H9 (cell line): ENCODE measurements around the gene NR3C2. TPM values are rescaled to one million over a fixed set of nuclear protein-coding genes. Genes with fewer than 3 reads are reported as not detected.

Experiments
- DNase-seq: peaks from one replicate; pipeline ENCODE4 v3.0.0-alpha.2; 2017
- H2AFZ ChIP-seq: one replicate; pipeline ENCODE4 v1.6.1; 2013; ENCODE audit warnings: mild to moderate bottlenecking, low read length, control low read depth, moderate library complexity
- H2AK5ac ChIP-seq: 2 replicates; pipeline ENCODE4 v1.6.1; 2013; ENCODE audit warnings: low read length, control low read depth, mixed read lengths; ENCODE audit not compliant: insufficient read length
- H2BK120ac ChIP-seq: one replicate; pipeline ENCODE4 v1.6.1; 2013; ENCODE audit warnings: low read depth, mild to moderate bottlenecking, low read length, control low read depth, inconsistent platforms; ENCODE audit not compliant: poor library complexity, severe bottlenecking
- H2BK12ac ChIP-seq: 2 replicates; pipeline ENCODE4 v1.6.1; 2013; ENCODE audit warnings: low read length, control low read depth, mixed read lengths, low read depth; ENCODE audit not compliant: insufficient read length
- H2BK15ac ChIP-seq: 2 replicates; pipeline ENCODE4 v1.6.1; 2013; ENCODE audit warnings: low read depth, low read length, control low read depth
- H2BK20ac ChIP-seq: one replicate; pipeline ENCODE4 v1.6.1; 2013; ENCODE audit warnings: low read depth, mild to moderate bottlenecking, low read length, control low read depth, inconsistent platforms; ENCODE audit not compliant: poor library complexity, severe bottlenecking
- H2BK5ac ChIP-seq: 2 replicates; pipeline ENCODE4 v1.6.1; 2013; ENCODE audit warnings: low read length, control low read depth, mixed read lengths; ENCODE audit not compliant: insufficient read length
- H3K14ac ChIP-seq: 2 replicates; pipeline ENCODE4 v1.6.1; 2013; ENCODE audit warnings: low read length, control low read depth; ENCODE audit not compliant: insufficient read depth
- H3K18ac ChIP-seq: 2 replicates; pipeline ENCODE4 v1.6.1; 2013; ENCODE audit warnings: low read depth, mild to moderate bottlenecking, mixed read lengths, low read length, control low read depth; ENCODE audit not compliant: insufficient read length
- H3K23ac ChIP-seq: 2 replicates; pipeline ENCODE4 v1.6.1; 2013; ENCODE audit warnings: low read length, control low read depth, mixed read lengths, low read depth; ENCODE audit not compliant: insufficient read length
- H3K23me2 ChIP-seq: 2 replicates; pipeline ENCODE4 v1.6.1; 2013; ENCODE audit warnings: low read depth, mild to moderate bottlenecking, mixed read lengths, low read length, control low read depth; ENCODE audit not compliant: insufficient read length, poor library complexity, severe bottlenecking
- H3K27ac ChIP-seq: 2 replicates; pipeline ENCODE4 v1.5.1; 2013; ENCODE audit warnings: low read length, control low read depth, mixed read lengths, low read depth; ENCODE audit not compliant: insufficient read length
- H3K27me3 ChIP-seq: 2 replicates; pipeline ENCODE4 v1.6.1; 2013; ENCODE audit warnings: low read length, control low read depth, inconsistent platforms; ENCODE audit not compliant: insufficient read depth
- H3K4ac ChIP-seq: 2 replicates; pipeline ENCODE4 v1.6.1; 2013; ENCODE audit warnings: low read depth, mild to moderate bottlenecking, control low read depth, inconsistent platforms, low read length, moderate library complexity
- H3K4me1 ChIP-seq: 2 replicates; pipeline ENCODE4 v1.6.1; 2013; ENCODE audit warnings: low read length, control low read depth, inconsistent platforms; ENCODE audit not compliant: insufficient read depth
- H3K4me2 ChIP-seq: 2 replicates; pipeline ENCODE4 v1.6.1; 2013; ENCODE audit warnings: low read length, control low read depth, mixed read lengths; ENCODE audit not compliant: insufficient read length, insufficient read depth
- H3K56ac ChIP-seq: 2 replicates; pipeline ENCODE4 v1.6.1; 2013; ENCODE audit warnings: low read depth, mild to moderate bottlenecking, mixed read lengths, low read length, control low read depth; ENCODE audit not compliant: insufficient read length
- H3K79me1 ChIP-seq: 2 replicates; pipeline ENCODE4 v1.6.1; 2013; ENCODE audit warnings: low read depth, mild to moderate bottlenecking, moderate library complexity, low read length, control low read depth, inconsistent platforms; ENCODE audit not compliant: insufficient read depth, poor library complexity, severe bottlenecking
- H3K79me2 ChIP-seq: 2 replicates; pipeline ENCODE4 v1.6.1; 2013; ENCODE audit warnings: low read length, control low read depth, inconsistent platforms; ENCODE audit not compliant: insufficient read depth
- H3K9ac ChIP-seq: 2 replicates; pipeline ENCODE4 v1.6.1; 2013; ENCODE audit warnings: low read length, control low read depth, mixed read lengths; ENCODE audit not compliant: insufficient read length; ENCODE audit errors: extremely low read depth
- H3K9me3 ChIP-seq: one replicate; pipeline ENCODE4 v1.6.1; 2013; ENCODE audit warnings: low read depth, low read length, inconsistent platforms; ENCODE audit not compliant: control insufficient read depth
- H3T11ph ChIP-seq: one replicate; pipeline ENCODE4 v1.6.1; 2013; ENCODE audit warnings: mild to moderate bottlenecking, low read length, control low read depth, inconsistent platforms
- H4K20me1 ChIP-seq: one replicate; pipeline ENCODE4 v1.6.1; 2013; ENCODE audit not compliant: control insufficient read depth, insufficient read length, insufficient read depth
- H4K5ac ChIP-seq: 2 replicates; pipeline ENCODE4 v1.6.1; 2013; ENCODE audit warnings: low read depth, mild to moderate bottlenecking, mixed read lengths, low read length, control low read depth; ENCODE audit not compliant: insufficient read length
- H4K8ac ChIP-seq: replicated peaks from 2 replicates; pipeline ENCODE4 v1.6.1; 2013; ENCODE audit warnings: low read length, control low read depth, mixed read lengths, low read depth; ENCODE audit not compliant: insufficient read length
- H4K91ac ChIP-seq: 2 replicates; pipeline ENCODE4 v1.6.1; 2013; ENCODE audit warnings: low read depth, mild to moderate bottlenecking, moderate library complexity, mixed read lengths, low read length, control low read depth; ENCODE audit not compliant: insufficient read length
- H3K27ac Mint-ChIP-seq, 3 experiments: 2 replicates in 2 of 3; 3 replicates in 1 of 3; pipeline ENCODE4 v1.8.0; 2020 to 2021; ENCODE audit warnings: mixed read lengths in 3 of 3, mild to moderate bottlenecking in 1 of 3, moderate library complexity in 1 of 3
- H3K27me3 Mint-ChIP-seq: 2 replicates; pipeline ENCODE4 v1.8.0; 2021; ENCODE audit warnings: low read depth, mild to moderate bottlenecking, moderate library complexity, mixed read lengths
- H3K36me3 Mint-ChIP-seq, 3 experiments: 2 replicates in 2 of 3; 3 replicates in 1 of 3; pipeline ENCODE4 v1.8.0; 2020 to 2021; ENCODE audit warnings: low read depth in 3 of 3, mixed read lengths in 3 of 3; ENCODE audit not compliant: insufficient read depth in 1 of 3
- H3K4me1 Mint-ChIP-seq, 2 experiments: 2 replicates each; pipeline ENCODE4 v1.8.0; 2020; ENCODE audit warnings: mixed read lengths in 2 of 2
- H3K4me3 Mint-ChIP-seq, 2 experiments: 2 replicates in 1 of 2; 3 replicates in 1 of 2; pipeline ENCODE4 v1.8.0; 2020 to 2021; ENCODE audit warnings: mild to moderate bottlenecking in 2 of 2, mixed read lengths in 2 of 2, moderate library complexity in 1 of 2
- H3K9me3 Mint-ChIP-seq, 2 experiments: 2 replicates in 1 of 2; 3 replicates in 1 of 2; pipeline ENCODE4 v1.8.0; 2020; ENCODE audit warnings: mild to moderate bottlenecking in 2 of 2, mixed read lengths in 2 of 2, moderate library complexity in 1 of 2
- CTCF ChIP-seq: fragments of 200-600 bp; sonication (generic); conservative IDR thresholded peaks from 3 replicates; pipeline ENCODE4 v1.8.0; 2021; ENCODE audit warnings: antibody characterized with exemption, mild to moderate bottlenecking
- WGBS: extraction: QIAGEN DNeasy Blood & Tissue Kit; methylation state at CpG from one replicate; pipeline ENCODE4 v1.1.7; 2013; ENCODE audit warnings: missing lambda C conversion rate, low lambda C conversion rate, mixed read lengths; ENCODE audit not compliant: insufficient read length; ENCODE audit errors: extremely low coverage; 5-methylcytosine and 5-hydroxymethylcytosine counted together
- total RNA-seq: library from RNA; stranded (reverse); gene quantifications from 2 replicates; pipeline ENCODE4 v1.2.1, GENCODE V29; 2021

The NR3C2 gene
- total RNA-seq, 1 experiment from 2014 or later, result 1.4 TPM

GRCh38 chr4:148094149-148094548 lies 348.1 kb downstream of the NR3C2 start:
- H3K27ac Mint-ChIP-seq, result no peak overlapping the region
- H3K4me1 ChIP-seq, result peaks cover 8% of the 10 kb centered on the region; the same call in 1 of the 2 replicates
- H3T11ph ChIP-seq, result no peak overlapping the region
- H3K79me2 ChIP-seq, result no peaks in the 10 kb centered on the region
- H2BK5ac ChIP-seq, result no peak overlapping the region
- H3K56ac ChIP-seq, result no peak overlapping the region
- no peaks in the 10 kb centered on the region for H3K79me1 ChIP-seq
- peaks cover 0 to 5% (median 4%) of the 10 kb centered on the region in 3 experiments; a peak in 2 of 7 replicates for H3K36me3 Mint-ChIP-seq
- TF ChIP-seq CTCF, result no peak
- no peaks in the 10 kb centered on the region for H3K27me3 ChIP-seq
- H3K27me3 Mint-ChIP-seq, result no peaks in the 10 kb centered on the region
- DNase-seq, result no peak
- H3K4me1 Mint-ChIP-seq, result peaks cover 22 to 27% of the 10 kb centered on the region in 2 experiments
- no peak overlapping the region for H3K18ac ChIP-seq
- H2BK15ac ChIP-seq, result no peak overlapping the region
- H3K9ac ChIP-seq, result no peak overlapping the region
- H3K14ac ChIP-seq, result no peak overlapping the region
- H3K23ac ChIP-seq, result no peak overlapping the region
- H3K27ac ChIP-seq, result no peak overlapping the region
- H2BK20ac ChIP-seq, result no peak overlapping the region
- H3K9me3 ChIP-seq, result no peaks in the 10 kb centered on the region
- no peak overlapping the region for H4K8ac ChIP-seq
- no peak overlapping the region; a peak in 1 of 5 replicates for H3K4me3 Mint-ChIP-seq
- no peak overlapping the region for H3K4me2 ChIP-seq
- H4K91ac ChIP-seq, result no peak overlapping the region
- no peak overlapping the region for H2BK12ac ChIP-seq
- H2AK5ac ChIP-seq, result no peak overlapping the region
- no peaks in the 10 kb centered on the region for H4K20me1 ChIP-seq
- H3K9me3 Mint-ChIP-seq, result peaks cover 0 to 3% of the 10 kb centered on the region in 2 experiments; a peak in 3 of 5 replicates
- no peak overlapping the region for H2AFZ ChIP-seq
- H4K5ac ChIP-seq, result no peak overlapping the region
- WGBS, result no CpG with 5 or more reads among the region's 1 CpG
- H3K23me2 ChIP-seq, result no peaks in the 10 kb centered on the region
- no peak overlapping the region for H3K4ac ChIP-seq
- no peak overlapping the region for H2BK120ac ChIP-seq
